IgD-negative memory B cell (primary cell): ENCODE results near the gene UNC80. TPM values are rescaled to one million over a fixed set of nuclear protein-coding genes. Genes with fewer than 3 reads are reported as not detected.

ENCODE experiments used
- H3K27ac Mint-ChIP-seq, 3 donors: one replicate each; pipeline ENCODE4 v1.8.0; 2020 to 2022; ENCODE audit warnings: mild to moderate bottlenecking in 3 of 3, mixed read lengths in 3 of 3, moderate library complexity in 1 of 3
- H3K27me3 Mint-ChIP-seq: one replicate; pipeline ENCODE4 v1.8.0; 2021; ENCODE audit warnings: mixed read lengths
- H3K36me3 Mint-ChIP-seq: one replicate; pipeline ENCODE4 v1.8.0; 2020; ENCODE audit warnings: mild to moderate bottlenecking, mixed read lengths
- H3K4me1 Mint-ChIP-seq, 3 donors: one replicate each; pipeline ENCODE4 v1.8.0; 2020 to 2022; ENCODE audit warnings: mixed read lengths in 3 of 3, mild to moderate bottlenecking in 1 of 3
- H3K4me3 Mint-ChIP-seq, 4 donors: one replicate each; pipeline ENCODE4 v1.8.0; 2020 to 2022; ENCODE audit warnings: mild to moderate bottlenecking in 4 of 4, mixed read lengths in 4 of 4, moderate library complexity in 3 of 4
- H3K9me3 Mint-ChIP-seq, 3 donors: one replicate each; pipeline ENCODE4 v1.8.0; 2020 to 2021; ENCODE audit warnings: mixed read lengths in 3 of 3, mild to moderate bottlenecking in 1 of 3
- polyA plus RNA-seq: library from polyadenylated mRNA; unstranded; fragments of 300-500 nt; fragmentation: Illumina TruSeq; gene quantifications from one replicate; pipeline ENCODE4 v1.2.3, GENCODE V29; 2021

Gene UNC80
- polyA plus RNA-seq, 1 donor from 2014 or later = not detected

- Mint-ChIP-seq H3K9me3 (peaks cover 0 to 3% (median 0%) of the 10 kb centered on the region in 3 donors), H3K27ac (no peak overlapping the region), H3K4me3 (no peak overlapping the region), H3K4me1 (no peaks in the 10 kb centered on the region), H3K27me3 (peaks cover 1% of the 10 kb centered on the region), H3K36me3 (no peaks in the 10 kb centered on the region)
Measured at GRCh38 chr2:209917154-209917771, 145.6 kb downstream of the UNC80 start.

GRCh38 chr2:209918251-209918650, 146.6 kb downstream of the UNC80 start:
- no peaks in the 10 kb centered on the region for H3K36me3 Mint-ChIP-seq
- no peaks in the 10 kb centered on the region for H3K4me1 Mint-ChIP-seq
- H3K27me3 Mint-ChIP-seq = peaks cover 1% of the 10 kb centered on the region
- no peak overlapping the region for H3K4me3 Mint-ChIP-seq
- H3K9me3 Mint-ChIP-seq = peaks cover 0 to 3% (median 0%) of the 10 kb centered on the region in 3 donors
- no peak overlapping the region for H3K27ac Mint-ChIP-seq

GRCh38 chr2:209922116-209922515, 150.5 kb downstream of the UNC80 start:
- no peak overlapping the region for H3K4me3 Mint-ChIP-seq
- H3K36me3 Mint-ChIP-seq = no peaks in the 10 kb centered on the region
- no peaks in the 10 kb centered on the region for H3K4me1 Mint-ChIP-seq
- peaks cover 0 to 3% (median 3%) of the 10 kb centered on the region in 3 donors for H3K9me3 Mint-ChIP-seq
- no peak overlapping the region for H3K27ac Mint-ChIP-seq
- peaks cover 5% of the 10 kb centered on the region for H3K27me3 Mint-ChIP-seq

- Mint-ChIP-seq H3K27ac (no peak overlapping the region), H3K4me3 (no peak overlapping the region), H3K9me3 (peaks cover 0 to 3% (median 2%) of the 10 kb centered on the region in 3 donors), H3K4me1 (no peaks in the 10 kb centered on the region), H3K27me3 (peaks cover 4% of the 10 kb centered on the region), H3K36me3 (no peaks in the 10 kb centered on the region)
Measured at GRCh38 chr2:209929369-209929768, 157.7 kb downstream of the UNC80 start.

DNA sequence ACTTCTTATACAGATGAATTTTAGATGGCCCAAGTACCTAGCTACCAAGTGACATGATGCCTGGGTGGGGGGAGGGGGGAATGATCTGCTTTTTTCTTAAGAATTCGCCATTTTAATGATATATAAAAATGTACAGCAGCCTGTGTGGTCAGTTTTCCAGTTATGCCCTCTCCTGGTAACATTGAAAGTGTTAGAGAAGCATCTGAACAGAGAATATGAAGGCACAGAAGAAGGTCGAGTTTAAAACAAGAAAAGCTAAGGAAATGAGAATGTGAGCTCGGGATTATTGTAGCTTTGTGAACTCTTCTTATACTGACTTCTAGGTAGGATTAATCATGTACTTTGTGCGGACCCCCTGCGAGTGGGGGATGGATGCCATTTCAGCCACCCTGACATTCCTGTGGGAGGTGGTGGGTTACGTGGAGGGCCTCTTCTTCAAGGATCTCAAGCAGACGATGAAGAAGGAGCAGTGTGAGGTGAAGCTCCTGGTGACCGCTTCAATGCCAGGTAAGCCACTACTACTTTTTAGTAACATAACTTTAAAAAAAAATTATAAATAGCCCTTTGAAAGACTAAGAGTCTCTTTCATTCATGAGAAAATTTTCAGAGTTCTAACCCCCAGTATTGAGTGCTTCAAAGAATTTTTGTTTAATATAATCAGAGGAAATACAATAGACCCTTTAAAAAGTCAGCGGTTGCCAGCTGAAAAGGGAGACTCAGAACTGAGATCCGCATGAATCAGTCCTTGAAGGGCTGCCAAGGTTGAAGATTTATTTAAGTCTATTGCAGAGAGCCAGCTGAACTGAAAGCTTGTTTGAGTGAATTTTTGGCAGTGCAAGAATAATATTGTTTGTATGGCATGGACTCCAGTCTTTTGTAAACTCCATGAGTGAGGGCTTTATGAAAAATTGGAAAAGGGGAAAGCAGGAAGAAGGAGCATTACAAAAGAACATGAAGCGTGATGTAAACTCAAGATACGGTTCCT, 162.2 kb downstream of the UNC80 start:
- peaks cover 3% of the 10 kb centered on the region for H3K27me3 Mint-ChIP-seq
- H3K27ac Mint-ChIP-seq = no peak overlapping the region
- no peak overlapping the region for H3K4me3 Mint-ChIP-seq
- H3K9me3 Mint-ChIP-seq = peaks cover 0 to 2% (median 0%) of the 10 kb centered on the region in 3 donors
- no peaks in the 10 kb centered on the region for H3K4me1 Mint-ChIP-seq
- H3K36me3 Mint-ChIP-seq = no peaks in the 10 kb centered on the region

DNA sequence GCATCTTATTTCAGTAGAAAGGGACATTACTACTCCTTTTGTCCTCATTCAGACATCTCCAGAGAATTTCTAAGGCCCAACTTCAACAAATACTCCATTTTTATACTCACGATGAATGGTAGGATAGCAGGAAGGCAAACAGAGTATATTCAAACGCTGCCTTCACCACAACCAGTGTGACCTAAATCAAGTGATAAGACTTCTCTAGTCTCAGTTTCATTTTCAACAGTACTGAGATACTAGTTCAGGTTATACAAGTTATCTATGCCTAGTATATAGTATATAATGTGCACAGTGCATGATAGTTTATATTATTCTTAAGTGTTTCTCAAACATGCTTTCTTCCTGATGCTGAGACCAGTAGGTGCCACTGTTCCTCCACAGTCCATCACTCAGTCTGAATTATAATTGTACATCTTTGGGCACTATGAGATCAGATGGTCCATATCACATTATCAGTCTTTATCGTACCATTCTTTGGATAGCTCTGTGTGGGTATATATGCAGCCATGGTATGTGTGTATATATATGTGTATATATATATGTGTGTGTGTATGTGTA, 164.6 kb downstream of the UNC80 start:
- Mint-ChIP-seq H3K27ac (no peak overlapping the region), H3K27me3 (no peaks in the 10 kb centered on the region), H3K4me3 (no peak overlapping the region), H3K36me3 (no peaks in the 10 kb centered on the region), H3K4me1 (no peaks in the 10 kb centered on the region), H3K9me3 (no peaks in the 10 kb centered on the region)

- Mint-ChIP-seq H3K9me3 (peaks cover 0 to 3% (median 0%) of the 10 kb centered on the region in 3 donors), H3K36me3 (no peaks in the 10 kb centered on the region), H3K27me3 (no peaks in the 10 kb centered on the region), H3K4me1 (no peaks in the 10 kb centered on the region), H3K4me3 (no peak overlapping the region), H3K27ac (no peak overlapping the region)
Measured at GRCh38 chr2:209937893-209938292, 166.3 kb downstream of the UNC80 start.

- no peaks in the 10 kb centered on the region for H3K36me3 Mint-ChIP-seq
- no peak overlapping the region for H3K4me3 Mint-ChIP-seq
- H3K4me1 Mint-ChIP-seq = no peaks in the 10 kb centered on the region
- peaks cover 0 to 3% (median 0%) of the 10 kb centered on the region in 3 donors for H3K9me3 Mint-ChIP-seq
- no peak overlapping the region for H3K27ac Mint-ChIP-seq
- H3K27me3 Mint-ChIP-seq = no peaks in the 10 kb centered on the region
Measured at GRCh38 chr2:209938906-209939305, 167.3 kb downstream of the UNC80 start.

GRCh38 chr2:209940936-209941335, 169.3 kb downstream of the UNC80 start:
- Mint-ChIP-seq H3K9me3 (peaks cover 0 to 3% (median 0%) of the 10 kb centered on the region in 3 donors), H3K36me3 (no peaks in the 10 kb centered on the region), H3K4me3 (no peak overlapping the region), H3K27ac (no peak overlapping the region), H3K27me3 (no peaks in the 10 kb centered on the region), H3K4me1 (no peaks in the 10 kb centered on the region)

DNA sequence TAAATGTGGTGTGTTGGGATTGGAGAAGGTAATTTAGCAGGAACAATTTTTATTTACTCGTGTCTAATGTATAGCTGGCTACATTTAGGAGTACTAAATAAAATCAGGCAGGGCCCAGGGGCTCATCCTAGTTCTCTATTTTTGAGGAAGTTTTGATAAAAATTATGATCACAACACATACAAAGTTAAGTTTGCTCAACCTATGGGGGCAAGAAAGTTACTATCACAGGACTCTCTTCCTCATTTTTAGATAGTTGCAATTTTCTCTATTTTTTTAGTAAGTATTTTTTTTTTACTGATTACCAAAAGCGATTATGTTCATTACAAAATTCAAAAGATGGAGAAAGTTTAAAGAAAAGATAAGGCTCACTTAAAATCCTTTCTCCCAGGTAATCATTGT, 170.8 kb downstream of the UNC80 start:
- Mint-ChIP-seq H3K36me3 (no peaks in the 10 kb centered on the region), H3K9me3 (peaks cover 0 to 3% (median 0%) of the 10 kb centered on the region in 3 donors), H3K4me1 (no peaks in the 10 kb centered on the region), H3K27ac (no peak overlapping the region), H3K27me3 (no peaks in the 10 kb centered on the region), H3K4me3 (no peak overlapping the region)

- Mint-ChIP-seq H3K4me1 (no peaks in the 10 kb centered on the region), H3K4me3 (no peak overlapping the region), H3K27me3 (no peaks in the 10 kb centered on the region), H3K9me3 (peaks cover 0 to 3% (median 0%) of the 10 kb centered on the region in 3 donors), H3K36me3 (no peaks in the 10 kb centered on the region), H3K27ac (no peak overlapping the region)
Measured at GRCh38 chr2:209942936-209943605, 171.4 kb downstream of the UNC80 start.

DNA sequence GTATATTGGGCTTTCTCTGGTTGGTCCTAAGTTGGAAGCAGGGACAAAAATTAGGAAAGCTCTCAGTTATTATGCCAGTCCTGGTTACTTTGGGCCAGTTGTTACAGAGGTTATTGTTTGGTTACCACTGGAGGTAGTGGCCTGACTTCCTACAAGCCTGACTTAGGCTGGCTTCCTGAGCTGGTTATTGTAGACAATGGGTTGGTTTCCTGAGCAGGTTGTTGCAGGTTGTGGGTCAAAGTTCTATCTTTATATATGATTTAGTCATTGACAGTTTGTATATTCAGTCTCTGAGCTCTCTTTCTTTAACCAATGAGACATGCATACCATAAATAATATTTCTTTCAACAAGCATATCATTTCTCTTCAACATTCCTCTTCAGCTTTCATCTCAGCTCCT, 172.1 kb downstream of the UNC80 start:
- H3K4me1 Mint-ChIP-seq = no peaks in the 10 kb centered on the region
- H3K36me3 Mint-ChIP-seq = no peaks in the 10 kb centered on the region
- H3K4me3 Mint-ChIP-seq = no peak overlapping the region
- H3K27ac Mint-ChIP-seq = no peak overlapping the region
- peaks cover 0 to 3% (median 0%) of the 10 kb centered on the region in 3 donors for H3K9me3 Mint-ChIP-seq
- no peaks in the 10 kb centered on the region for H3K27me3 Mint-ChIP-seq

DNA sequence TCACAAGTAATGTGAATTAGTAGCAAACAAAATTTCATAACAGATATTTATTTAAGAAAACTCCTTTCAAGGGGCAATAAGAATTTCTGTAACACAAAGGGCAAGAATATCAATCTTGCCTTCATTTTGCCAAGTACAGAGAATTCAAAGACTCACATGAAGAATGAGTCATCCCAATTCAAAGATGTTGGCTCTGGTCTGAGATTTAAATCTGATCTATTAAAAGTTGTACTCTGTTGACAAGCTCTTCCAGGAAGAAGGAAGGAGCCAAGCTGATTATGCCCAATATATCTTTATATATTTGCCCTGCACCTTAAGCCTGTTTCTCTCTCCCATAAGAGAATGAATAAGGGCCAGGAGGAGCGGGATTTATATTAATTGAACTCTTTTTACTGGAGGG, 174.9 kb downstream of the UNC80 start:
- H3K9me3 Mint-ChIP-seq = peaks cover 0 to 2% (median 0%) of the 10 kb centered on the region in 3 donors
- H3K36me3 Mint-ChIP-seq = no peaks in the 10 kb centered on the region
- peaks cover 2% of the 10 kb centered on the region for H3K27me3 Mint-ChIP-seq
- no peak overlapping the region for H3K4me3 Mint-ChIP-seq
- no peaks in the 10 kb centered on the region for H3K4me1 Mint-ChIP-seq
- H3K27ac Mint-ChIP-seq = no peak overlapping the region

DNA sequence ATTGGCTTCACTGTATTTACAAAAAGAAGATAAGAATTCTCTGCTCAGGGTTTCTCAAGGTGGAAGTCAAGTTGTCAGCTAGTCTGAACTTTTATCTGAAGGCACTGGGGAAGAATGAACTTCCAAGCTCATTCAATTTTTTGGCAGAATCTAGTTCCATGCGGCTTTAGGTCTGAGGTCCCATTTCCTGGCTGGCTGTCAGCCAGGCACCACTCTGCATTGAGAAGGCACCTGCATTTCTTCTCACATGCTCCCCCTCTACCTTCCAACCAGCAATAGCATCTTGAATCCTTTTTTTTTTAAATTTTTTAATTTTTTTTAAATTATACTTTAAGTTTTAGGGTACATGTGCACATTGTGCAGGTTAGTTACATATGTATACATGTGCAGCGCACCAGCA, 184.6 kb downstream of the UNC80 start:
- peaks cover 10% of the 10 kb centered on the region for H3K27me3 Mint-ChIP-seq
- no peaks in the 10 kb centered on the region for H3K4me1 Mint-ChIP-seq
- no peak overlapping the region for H3K4me3 Mint-ChIP-seq
- H3K27ac Mint-ChIP-seq = no peak overlapping the region
- H3K9me3 Mint-ChIP-seq = peaks cover 0 to 6% (median 2%) of the 10 kb centered on the region in 3 donors
- peaks cover 1% of the 10 kb centered on the region for H3K36me3 Mint-ChIP-seq

DNA sequence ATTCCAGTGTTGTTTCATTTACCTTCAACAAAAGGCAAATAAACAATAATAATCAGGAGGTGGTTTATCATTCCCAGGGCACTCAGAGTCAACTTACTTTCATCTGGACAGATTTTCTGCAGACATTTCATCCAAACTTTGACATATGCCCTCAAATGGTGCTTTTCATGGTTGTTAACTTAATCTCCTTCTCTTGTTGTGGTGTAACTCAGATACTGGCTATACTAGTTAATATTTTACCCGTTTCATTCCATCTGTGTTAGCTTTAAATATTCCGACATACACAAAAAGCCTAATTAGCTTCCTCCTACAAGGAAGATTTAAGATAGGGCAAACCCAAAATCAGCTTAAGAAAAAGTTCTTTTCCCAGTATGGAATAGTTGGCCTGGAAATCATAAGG, 186.4 kb downstream of the UNC80 start:
- no peaks in the 10 kb centered on the region for H3K4me1 Mint-ChIP-seq
- H3K4me3 Mint-ChIP-seq = no peak overlapping the region
- no peak overlapping the region for H3K27ac Mint-ChIP-seq
- H3K36me3 Mint-ChIP-seq = peaks cover 1% of the 10 kb centered on the region
- peaks cover 4% of the 10 kb centered on the region for H3K27me3 Mint-ChIP-seq
- no peaks in the 10 kb centered on the region for H3K9me3 Mint-ChIP-seq
